GM19043 (cell line): ENCODE data around the gene ERBB2.

Experiments used
- ATAC-seq: cut with Tn5 transposase; IDR thresholded peaks from one replicate; pipeline ENCODE4 v1.9.1; 2021; ENCODE audit warnings: low read depth; ENCODE audit not compliant: unreplicated experiment

ERBB2 gene

GRCh38 chr17:39699818-39700147 lies at the start of gene ERBB2:
Gene ERBB2 (plus strand): TSS chr17:39700064. CDS start chr17:39700239, 175 bp downstream.
- no peak for ATAC-seq

- no peak for ATAC-seq
These were observed 49.7 kb upstream of the ERBB2 start for GRCh38 chr17:39650121-39650579.

GRCh38 chr17:39651923-39652586 lies 47.8 kb upstream of the ERBB2 start:
- no peak for ATAC-seq

GRCh38 chr17:39652587-39653315 lies 47.1 kb upstream of the ERBB2 start:
- ATAC-seq, result no peak

GRCh38 chr17:39653316-39653661 lies 46.6 kb upstream of the ERBB2 start:
- no peak for ATAC-seq

- ATAC-seq, result no peak
These were observed 46.1 kb upstream of the ERBB2 start for GRCh38 chr17:39653662-39654331.

GRCh38 chr17:39655105-39655504 lies 44.8 kb upstream of the ERBB2 start:
- ATAC-seq, result no peak

- ATAC-seq, result no peak
These were observed 41.5 kb upstream of the ERBB2 start for GRCh38 chr17:39658346-39658745.

GRCh38 chr17:39658760-39659159 lies 41.1 kb upstream of the ERBB2 start:
- no peak for ATAC-seq

GRCh38 chr17:39659279-39660010 lies 40.4 kb upstream of the ERBB2 start:
- no peak for ATAC-seq

GRCh38 chr17:39660011-39660360 lies 39.9 kb upstream of the ERBB2 start:
- no peak for ATAC-seq

GRCh38 chr17:39660397-39661385 lies 39.2 kb upstream of the ERBB2 start:
- ATAC-seq, result no peak

- ATAC-seq, result no peak
These were observed 37.9 kb upstream of the ERBB2 start for GRCh38 chr17:39661744-39662541.

GRCh38 chr17:39662551-39663339 lies 37.1 kb upstream of the ERBB2 start:
- no peak for ATAC-seq

GRCh38 chr17:39663340-39663687 lies 36.5 kb upstream of the ERBB2 start:
- ATAC-seq, result no peak

- no peak for ATAC-seq
These were observed 35.9 kb upstream of the ERBB2 start for GRCh38 chr17:39663688-39664580.
